PC-3 (cell line): Measurements from ENCODE around the gene TBC1D32. TPM values are rescaled to one million over a fixed set of nuclear protein-coding genes. Genes with fewer than 3 reads are reported as not detected.

Experiments used
- ATAC-seq: fragments of 200-7000 bp; cut with Tn5 transposase; 2 replicates; pipeline ENCODE4 v1.9.1; 2020; ENCODE audit warnings: mild to moderate bottlenecking, moderate library complexity
- BruUV-seq: library from RNA; stranded (reverse); fragments of 400-500 nt; replicated peaks from 2 replicates; lab custom pipeline; 2021; lab: Mats Ljungman, UMichigan
- CTCF ChIA-PET: fragments of 300-600 bp; sonication (Branson Sonifier 250); formaldehyde crosslinking; loops from one replicate; lab custom pipeline; 2022; ENCODE audit warnings: antibody characterized with exemption; lab: Charles Lee
- POLR2A ChIA-PET: fragments of 300-600 bp; sonication (Branson Sonifier 250); formaldehyde crosslinking; loops from one replicate; lab custom pipeline; 2022; ENCODE audit warnings: antibody characterized with exemption; ENCODE audit not compliant: unreplicated experiment; lab: Charles Lee
- DNase-seq: peaks from one replicate; pipeline ENCODE4 v3.0.0-alpha.2; 2015
- H2AFZ ChIP-seq: fragments of 300-600 bp; sonication (generic); 2 replicates; pipeline ENCODE4 v1.6.0; 2016; ENCODE audit warnings: antibody characterized with exemption, low read length
- H3F3A ChIP-seq: fragments of 300-600 bp; sonication (generic); one replicate; pipeline ENCODE4 v1.6.0; 2017; ENCODE audit warnings: antibody characterized with exemption, low read length, control low read depth, mild to moderate bottlenecking; ENCODE audit not compliant: unreplicated experiment
- H3K27ac ChIP-seq: fragments of 300-600 bp; sonication (generic); 2 replicates; pipeline ENCODE4 v1.5.1; 2016; ENCODE audit warnings: mild to moderate bottlenecking, low read length
- H3K27me3 ChIP-seq: fragments of 300-600 bp; sonication (generic); 2 replicates; pipeline ENCODE4 v1.6.1; 2016; ENCODE audit warnings: low read length, mixed read lengths
- H3K36me3 ChIP-seq: fragments of 300-600 bp; sonication (generic); 2 replicates; pipeline ENCODE4 v1.6.1; 2016; ENCODE audit warnings: low read depth, mixed run types, low read length, mixed read lengths
- H3K4me1 ChIP-seq: fragments of 300-600 bp; sonication (generic); 2 replicates; pipeline ENCODE4 v1.5.1; 2016; ENCODE audit warnings: low read length; ENCODE audit not compliant: insufficient read depth
- H3K4me2 ChIP-seq: fragments of 300-600 bp; sonication (generic); 2 replicates; pipeline ENCODE4 v1.6.0; 2016; ENCODE audit warnings: low read length
- H3K4me3 ChIP-seq: fragments of 300-600 bp; sonication (generic); 2 replicates; pipeline ENCODE4 v1.5.1; 2016; ENCODE audit warnings: mild to moderate bottlenecking, low read length, mixed read lengths
- H3K79me2 ChIP-seq: fragments of 300-600 bp; sonication (generic); 2 replicates; pipeline ENCODE4 v1.6.1; 2017; ENCODE audit warnings: low read length, mixed read lengths
- H3K9ac ChIP-seq: fragments of 300-600 bp; sonication (generic); 2 replicates; pipeline ENCODE4 v1.6.0; 2016; ENCODE audit warnings: mild to moderate bottlenecking, low read length
- H3K9me2 ChIP-seq: fragments of 300-600 bp; sonication (generic); replicated peaks from 2 replicates; pipeline ENCODE4 v1.6.1; 2016; ENCODE audit warnings: mixed run types, low read length, mixed read lengths
- H3K9me3 ChIP-seq: fragments of 300-600 bp; sonication (generic); 2 replicates; pipeline ENCODE4 v1.6.1; 2016; ENCODE audit warnings: low read length, mixed read lengths
- H4K20me1 ChIP-seq: fragments of 300-600 bp; sonication (generic); 2 replicates; pipeline ENCODE4 v1.6.1; 2016; ENCODE audit warnings: low read length, mixed read lengths
- EZH2 ChIP-seq: fragments of 300-600 bp; sonication (generic); IDR thresholded peaks from one replicate; pipeline ENCODE4 v1.6.1; 2017; ENCODE audit warnings: antibody characterized with exemption, mild to moderate bottlenecking, low read length; ENCODE audit not compliant: unreplicated experiment
- EZH2phosphoT487 ChIP-seq: fragments of 300-600 bp; sonication (generic); IDR thresholded peaks from 2 replicates; pipeline ENCODE4 v1.6.1; 2018; ENCODE audit warnings: mild to moderate bottlenecking, antibody characterized with exemption, low read length, borderline replicate concordance
- intact Hi-C: fragments of 100-400 bp; cut with micrococcal nuclease; formaldehyde crosslinking; loops from 2 replicates; pipeline ENCODE4 v1.9.0; 2023
- total RNA-seq: library from RNA; depleted of rRNA; stranded (reverse); fragments of >200 nt; gene quantifications from 2 replicates; pipeline ENCODE4 v1.2.3, GENCODE V29; 2014
- TF ChIP-seq, protein P1 (sequence below): fragments of 300-600 bp; sonication (generic); conservative IDR thresholded peaks from 2 replicates; pipeline ENCODE4 v1.5.1; 2017; ENCODE audit warnings: antibody characterized with exemption, low read depth, mild to moderate bottlenecking, low read length

Gene TBC1D32
- total RNA-seq, 1 experiment from 2014 or later = 2.7 TPM

DNA sequence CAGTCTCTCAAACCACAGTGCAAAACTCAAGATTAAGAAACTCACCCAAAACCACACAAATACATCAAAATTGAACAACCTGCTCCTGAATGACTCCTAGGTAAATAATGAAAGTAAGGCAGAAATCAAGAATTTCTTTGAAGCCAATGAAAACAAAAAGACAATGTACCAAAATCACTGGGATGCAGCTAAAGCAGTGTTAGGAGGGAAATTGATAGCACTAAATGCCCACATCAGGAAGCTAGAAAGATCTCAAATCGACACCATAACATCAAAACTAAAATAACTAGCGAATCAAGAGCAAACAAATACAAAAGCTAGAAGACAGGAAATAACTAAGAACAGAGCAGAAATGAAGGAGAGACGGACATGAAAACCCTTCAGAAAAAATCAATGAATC is 70.5 kb downstream of the TBC1D32 start:
- Histone ChIP-seq H3F3A (no peaks in the 10 kb centered on the region), H3K4me2 (no peak overlapping the region), H3K4me3 (no peak overlapping the region), H2AFZ (no peak overlapping the region), H3K27me3 (no peaks in the 10 kb centered on the region), H3K36me3 (no peaks in the 10 kb centered on the region), H4K20me1 (no peaks in the 10 kb centered on the region), H3K27ac (no peak overlapping the region), H3K4me1 (no peaks in the 10 kb centered on the region), H3K9me2 (no peaks in the 10 kb centered on the region), H3K9ac (no peak overlapping the region), H3K79me2 (no peaks in the 10 kb centered on the region), H3K9me3 (no peaks in the 10 kb centered on the region)
- ChIA-PET CTCF (no interaction called here), POLR2A (no interaction called here)
- DNase-seq (no peak), ATAC-seq (no peak)
- BruUV-seq = no TSS peak
- intact Hi-C loops = no loop called here
- TF ChIP-seq EZH2 (no peak), EZH2phosphoT487 (no peak)
- TF ChIP-seq, protein P1, sequence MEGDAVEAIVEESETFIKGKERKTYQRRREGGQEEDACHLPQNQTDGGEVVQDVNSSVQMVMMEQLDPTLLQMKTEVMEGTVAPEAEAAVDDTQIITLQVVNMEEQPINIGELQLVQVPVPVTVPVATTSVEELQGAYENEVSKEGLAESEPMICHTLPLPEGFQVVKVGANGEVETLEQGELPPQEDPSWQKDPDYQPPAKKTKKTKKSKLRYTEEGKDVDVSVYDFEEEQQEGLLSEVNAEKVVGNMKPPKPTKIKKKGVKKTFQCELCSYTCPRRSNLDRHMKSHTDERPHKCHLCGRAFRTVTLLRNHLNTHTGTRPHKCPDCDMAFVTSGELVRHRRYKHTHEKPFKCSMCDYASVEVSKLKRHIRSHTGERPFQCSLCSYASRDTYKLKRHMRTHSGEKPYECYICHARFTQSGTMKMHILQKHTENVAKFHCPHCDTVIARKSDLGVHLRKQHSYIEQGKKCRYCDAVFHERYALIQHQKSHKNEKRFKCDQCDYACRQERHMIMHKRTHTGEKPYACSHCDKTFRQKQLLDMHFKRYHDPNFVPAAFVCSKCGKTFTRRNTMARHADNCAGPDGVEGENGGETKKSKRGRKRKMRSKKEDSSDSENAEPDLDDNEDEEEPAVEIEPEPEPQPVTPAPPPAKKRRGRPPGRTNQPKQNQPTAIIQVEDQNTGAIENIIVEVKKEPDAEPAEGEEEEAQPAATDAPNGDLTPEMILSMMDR = no peak

DNA sequence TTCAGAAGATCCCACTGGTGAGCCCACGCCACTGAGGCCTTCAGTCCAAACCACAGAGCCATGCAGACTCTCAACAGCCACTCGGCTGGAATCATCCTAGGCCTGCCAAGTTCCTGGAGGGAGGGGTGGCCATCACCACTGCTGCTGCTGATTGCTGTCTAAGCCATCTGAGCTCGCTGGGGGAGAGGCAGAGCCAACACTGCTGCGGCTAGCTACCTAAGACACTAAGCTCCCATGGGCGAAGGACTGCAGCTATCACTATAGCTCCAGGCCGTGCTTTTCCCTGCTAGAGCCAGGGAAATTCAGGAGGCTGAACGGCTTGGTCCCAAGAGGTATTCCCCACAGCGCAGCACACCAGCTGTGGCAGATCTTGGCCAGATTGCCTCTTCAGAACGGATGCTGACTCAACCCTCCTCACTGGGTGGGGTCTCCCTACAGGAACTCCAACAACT is 73.6 kb downstream of the TBC1D32 start:
- intact Hi-C loops = no loop called here
- DNase-seq (no peak), ATAC-seq (peak; percentile 43; the same call in 1 of the 2 replicates)
- no peak overlapping the region for H3K9ac ChIP-seq
- H3K9me2 ChIP-seq = no peaks in the 10 kb centered on the region
- H4K20me1 ChIP-seq = no peaks in the 10 kb centered on the region
- CTCF ChIA-PET = no interaction called here
- POLR2A ChIA-PET = no interaction called here
- no peaks in the 10 kb centered on the region for H3K79me2 ChIP-seq
- H3K4me3 ChIP-seq = no peak overlapping the region
- no peak overlapping the region for H3K4me2 ChIP-seq
- H3F3A ChIP-seq = no peaks in the 10 kb centered on the region
- TF ChIP-seq EZH2 = no peak
- TF ChIP-seq EZH2phosphoT487 = no peak
- no peak overlapping the region for H2AFZ ChIP-seq
- H3K9me3 ChIP-seq = no peaks in the 10 kb centered on the region
- no peak overlapping the region for H3K27ac ChIP-seq
- H3K27me3 ChIP-seq = no peaks in the 10 kb centered on the region
- no peaks in the 10 kb centered on the region for H3K36me3 ChIP-seq
- no peaks in the 10 kb centered on the region for H3K4me1 ChIP-seq
- BruUV-seq = no TSS peak

DNA sequence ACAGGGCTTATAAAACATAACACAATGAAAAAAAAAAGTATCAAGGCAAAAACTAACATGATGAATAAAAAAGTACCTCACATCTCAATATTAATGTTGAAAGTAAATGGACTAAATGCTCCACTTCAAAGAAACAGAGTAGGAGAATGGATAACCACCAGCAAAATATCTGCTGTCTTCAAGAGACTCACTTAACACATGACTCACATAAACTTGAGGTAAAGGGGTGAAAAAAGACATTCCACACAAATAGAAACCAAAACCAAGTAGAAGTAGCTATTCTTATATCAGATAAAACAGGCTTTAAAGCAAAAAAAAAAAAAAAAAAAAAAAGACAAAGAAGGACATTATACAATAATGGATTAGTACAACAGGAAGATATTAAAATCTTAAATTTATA is 86.9 kb downstream of the TBC1D32 start:
- Histone ChIP-seq H3K4me3 (no peak overlapping the region), H3K36me3 (no peaks in the 10 kb centered on the region), H3K27me3 (no peaks in the 10 kb centered on the region), H2AFZ (no peak overlapping the region), H3K4me2 (no peak overlapping the region), H3K27ac (no peak overlapping the region), H3K9me2 (no peaks in the 10 kb centered on the region), H3F3A (no peaks in the 10 kb centered on the region), H4K20me1 (no peaks in the 10 kb centered on the region), H3K9ac (no peak overlapping the region), H3K79me2 (no peaks in the 10 kb centered on the region), H3K9me3 (no peaks in the 10 kb centered on the region), H3K4me1 (no peaks in the 10 kb centered on the region)
- intact Hi-C loops = no loop called here
- ChIA-PET CTCF (no interaction called here), POLR2A (no interaction called here)
- TF ChIP-seq EZH2 (no peak), EZH2phosphoT487 (no peak)
- TF ChIP-seq, protein P1 = no peak
- BruUV-seq = no TSS peak
- no peak for DNase-seq
- no peak for ATAC-seq
